ENCODE data around the gene ARHGAP40.

Gene ARHGAP40

DNA sequence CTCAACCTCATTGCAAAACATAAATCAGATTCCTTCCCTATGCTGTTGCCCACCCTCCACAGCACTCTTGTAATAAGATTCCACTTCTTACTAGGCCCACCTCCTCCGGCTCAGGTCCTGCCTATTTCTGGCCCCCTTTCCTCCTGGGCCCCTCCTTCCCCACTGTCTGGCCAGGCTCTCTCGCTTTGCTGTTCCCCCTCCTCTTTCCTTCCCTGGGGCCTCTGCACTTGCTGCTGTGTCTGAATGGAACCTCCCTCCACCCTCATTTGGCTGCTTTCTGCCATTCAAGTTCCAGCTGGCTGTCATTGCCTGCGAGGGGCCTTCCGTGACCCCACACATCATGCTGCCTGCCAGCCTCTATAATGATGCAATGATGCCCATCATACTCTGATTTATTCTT lies 38.9 kb downstream of the ARHGAP40 start:
- no peak for DNase-seq (ENCODE audit: low read depth)
- no peak overlapping the region for H3K4me3 ChIP-seq (ENCODE audit: low read depth, low read length)
- TF ChIP-seq, protein P1, sequence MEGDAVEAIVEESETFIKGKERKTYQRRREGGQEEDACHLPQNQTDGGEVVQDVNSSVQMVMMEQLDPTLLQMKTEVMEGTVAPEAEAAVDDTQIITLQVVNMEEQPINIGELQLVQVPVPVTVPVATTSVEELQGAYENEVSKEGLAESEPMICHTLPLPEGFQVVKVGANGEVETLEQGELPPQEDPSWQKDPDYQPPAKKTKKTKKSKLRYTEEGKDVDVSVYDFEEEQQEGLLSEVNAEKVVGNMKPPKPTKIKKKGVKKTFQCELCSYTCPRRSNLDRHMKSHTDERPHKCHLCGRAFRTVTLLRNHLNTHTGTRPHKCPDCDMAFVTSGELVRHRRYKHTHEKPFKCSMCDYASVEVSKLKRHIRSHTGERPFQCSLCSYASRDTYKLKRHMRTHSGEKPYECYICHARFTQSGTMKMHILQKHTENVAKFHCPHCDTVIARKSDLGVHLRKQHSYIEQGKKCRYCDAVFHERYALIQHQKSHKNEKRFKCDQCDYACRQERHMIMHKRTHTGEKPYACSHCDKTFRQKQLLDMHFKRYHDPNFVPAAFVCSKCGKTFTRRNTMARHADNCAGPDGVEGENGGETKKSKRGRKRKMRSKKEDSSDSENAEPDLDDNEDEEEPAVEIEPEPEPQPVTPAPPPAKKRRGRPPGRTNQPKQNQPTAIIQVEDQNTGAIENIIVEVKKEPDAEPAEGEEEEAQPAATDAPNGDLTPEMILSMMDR (IDR thresholded peaks at IDR 0.05; ENCODE audit: control insufficient read depth, extremely low read depth, insufficient read depth) = no peak

DNA sequence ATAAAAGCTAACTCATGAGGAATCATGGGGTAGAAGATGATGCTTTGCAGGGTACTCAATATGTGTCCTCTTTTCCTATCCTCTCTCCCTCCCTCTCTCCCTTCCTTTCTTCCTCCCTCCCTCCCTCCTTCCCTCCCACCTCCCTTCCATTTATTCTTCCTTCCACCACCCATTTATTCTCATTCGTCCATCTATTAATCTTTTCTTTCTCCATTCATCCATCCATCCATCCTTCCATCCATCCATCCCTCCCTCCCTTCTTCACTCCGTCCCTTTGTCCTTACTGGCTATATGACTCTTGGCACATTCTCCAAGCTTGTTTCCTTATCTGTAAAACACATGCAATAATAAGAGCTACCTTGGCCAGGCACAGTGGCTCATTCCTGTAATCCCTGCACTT lies 40.9 kb downstream of the ARHGAP40 start:
- H3K4me3 ChIP-seq (ENCODE audit: low read depth, low read length) = no peak overlapping the region
- TF ChIP-seq, protein P1 (IDR thresholded peaks at IDR 0.05; ENCODE audit: control insufficient read depth, extremely low read depth, insufficient read depth) = no peak
- DNase-seq (ENCODE audit: low read depth) = no peak

DNA sequence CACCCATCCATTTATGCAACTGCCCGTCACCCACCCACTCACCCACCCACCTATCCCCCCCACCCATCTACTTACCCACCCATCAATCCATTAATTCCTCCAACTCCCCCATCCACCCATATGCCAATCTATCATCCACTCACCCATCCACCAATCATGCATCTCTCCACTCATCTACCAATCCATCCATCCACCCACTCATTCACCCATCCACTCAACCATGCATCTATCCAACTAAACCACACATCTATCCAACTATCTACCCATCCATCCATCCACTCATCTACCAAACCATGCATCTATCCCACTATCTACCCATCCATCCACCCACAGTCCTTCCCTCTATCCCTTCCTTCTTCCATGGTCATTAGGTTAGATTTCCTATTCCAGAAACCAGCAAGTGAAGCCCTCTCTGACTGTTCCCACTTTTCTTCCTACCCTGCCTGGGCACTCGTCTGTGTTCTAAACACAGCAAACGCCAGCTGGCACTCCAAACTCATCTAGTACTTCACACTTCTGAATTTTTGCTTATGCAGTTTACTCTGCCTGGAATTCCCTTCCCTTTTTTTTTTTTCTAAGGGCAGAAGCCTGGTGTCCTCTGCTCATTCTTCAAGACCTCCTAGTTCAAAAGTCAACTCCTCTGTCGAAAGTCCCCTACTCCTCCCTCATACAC lies 43.1 kb downstream of the ARHGAP40 start:
- no peak for DNase-seq (ENCODE audit: low read depth)
- TF ChIP-seq, protein P1 (IDR thresholded peaks at IDR 0.05; ENCODE audit: control insufficient read depth, extremely low read depth, insufficient read depth) = no peak
- H3K4me3 ChIP-seq (ENCODE audit: low read depth, low read length) = no peak overlapping the region

DNA sequence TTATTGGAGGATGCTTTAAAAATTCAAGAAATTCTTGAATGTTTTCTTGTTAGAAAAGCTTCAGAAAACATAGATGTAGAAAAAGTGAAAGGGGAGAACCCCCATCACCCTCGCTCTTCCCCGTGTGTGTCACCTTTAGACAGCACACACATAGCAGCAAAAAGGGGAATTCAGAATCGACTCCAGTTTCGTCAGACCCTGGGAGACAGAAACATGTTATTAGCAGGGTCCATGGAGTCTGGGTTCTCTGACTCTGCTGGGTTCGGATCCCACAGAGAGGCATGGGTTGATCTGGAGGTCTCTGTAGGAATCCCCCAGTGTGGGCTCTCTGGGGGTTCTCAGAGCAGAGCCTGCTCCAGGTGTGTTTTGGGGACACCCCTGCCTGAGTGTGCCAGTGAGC lies 43.7 kb downstream of the ARHGAP40 start:
- DNase-seq (ENCODE audit: low read depth) = no peak
- TF ChIP-seq, protein P1 (IDR thresholded peaks at IDR 0.05; ENCODE audit: control insufficient read depth, extremely low read depth, insufficient read depth) = no peak
- no peak overlapping the region for H3K4me3 ChIP-seq (ENCODE audit: low read depth, low read length)

DNA sequence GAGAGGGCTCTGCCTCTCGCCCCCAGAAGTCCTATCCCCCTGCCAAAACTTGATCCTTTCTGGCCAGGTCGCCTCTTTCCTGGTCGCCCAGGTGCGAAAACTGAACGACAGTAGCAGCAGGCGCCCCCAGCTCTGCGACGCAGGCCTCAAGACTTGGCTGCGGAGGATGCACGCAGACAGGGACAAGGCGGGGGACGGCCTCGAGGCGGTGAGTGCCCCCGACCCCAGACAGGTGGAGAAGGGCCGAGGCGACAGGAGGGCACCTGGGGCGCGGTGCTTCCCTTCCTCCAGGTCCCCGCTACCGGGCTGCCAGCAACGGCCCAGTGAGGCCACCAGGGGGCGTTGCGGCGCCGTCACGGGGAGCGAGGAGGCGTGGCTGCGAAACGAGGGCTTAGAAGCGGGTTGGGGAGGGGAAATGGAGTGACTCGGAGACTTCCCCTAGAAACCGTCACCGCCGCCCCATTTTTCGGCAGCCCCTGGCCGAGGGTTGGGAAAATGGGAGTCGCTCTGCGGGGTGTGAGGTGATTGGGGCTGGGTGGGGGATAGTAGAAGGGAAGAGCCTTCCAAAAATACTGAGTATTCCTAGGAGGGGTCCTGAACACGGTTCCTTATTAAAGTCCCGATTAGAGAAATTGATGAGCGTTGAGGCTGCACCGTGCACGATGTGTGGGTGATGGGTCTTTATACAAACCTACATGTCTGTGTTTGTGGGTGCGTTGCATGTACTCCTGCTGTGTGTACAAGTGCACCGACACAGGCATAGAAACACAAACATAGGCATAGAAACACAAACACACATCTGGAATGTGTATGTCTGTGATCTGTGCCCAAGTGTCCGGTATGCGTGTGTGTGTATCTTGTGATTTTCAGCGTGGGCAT lies 44.6 kb downstream of the ARHGAP40 start:
- peak overlapping the region; percentile 31; the same call in 1 of the 2 replicates for H3K4me3 ChIP-seq (ENCODE audit: low read depth, low read length)
- no peak for DNase-seq (ENCODE audit: low read depth)
- TF ChIP-seq, protein P1 (IDR thresholded peaks at IDR 0.05; ENCODE audit: control insufficient read depth, extremely low read depth, insufficient read depth) = peak; percentile 99

DNA sequence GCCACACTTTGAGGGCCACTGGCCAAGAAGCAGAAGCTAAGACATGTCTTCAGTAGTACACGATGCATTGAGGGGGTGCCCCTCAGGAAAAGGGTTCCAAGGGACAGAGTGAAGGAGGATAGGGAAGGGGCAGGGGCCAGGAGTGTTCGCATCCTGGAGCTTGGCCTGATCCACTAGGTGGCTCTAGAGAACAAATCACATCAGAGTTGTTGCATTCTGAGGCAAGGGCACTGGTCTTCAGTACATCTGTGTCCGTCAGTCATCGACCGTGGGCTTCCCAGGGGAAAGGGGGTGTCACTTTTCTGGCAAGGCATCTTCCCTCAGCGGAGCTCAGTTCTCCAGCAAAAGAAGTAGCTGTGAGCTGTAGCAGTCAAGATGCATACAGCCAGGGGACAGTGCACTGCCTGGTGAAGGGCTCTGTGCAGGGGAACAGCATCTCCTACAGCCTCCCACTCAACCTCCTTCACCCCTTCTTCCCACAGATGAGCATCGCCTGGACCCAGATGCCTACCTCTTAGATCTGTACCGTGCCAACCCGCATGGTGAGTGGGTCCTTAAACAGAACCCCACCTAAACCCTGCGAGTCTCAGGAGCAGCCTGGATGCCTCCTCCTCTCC lies 47.8 kb downstream of the ARHGAP40 start:
- TF ChIP-seq, protein P1 (IDR thresholded peaks at IDR 0.05; ENCODE audit: control insufficient read depth, extremely low read depth, insufficient read depth) = peak; percentile 70
- no peak overlapping the region for H3K4me3 ChIP-seq (ENCODE audit: low read depth, low read length)
- DNase-seq (ENCODE audit: low read depth) = no peak
